ENCODE measurements around the gene SPINT4.
"Not testable (repeated sequence)": the region's sequence is repeated elsewhere in the genome, so short reads cannot be mapped to it uniquely, and the experiment has no call there.

Gene SPINT4

GRCh38 chr20:45685896-45686295, 36.3 kb upstream of the SPINT4 start:
- TF ChIP-seq CTCF (IDR thresholded peaks at IDR 0.05; ENCODE audit: insufficient read depth, low read length) (peak; percentile 2), GABPA (IDR thresholded peaks at IDR 0.05; ENCODE audit: low read depth) (no peak)
- no peak for DNase-seq (ENCODE audit: low read depth in 1 of 2, low spot score in 1 of 2)
- no peak overlapping the region for H3K27ac ChIP-seq (replicated peaks)
- no peaks in the 10 kb centered on the region for H3K27me3 ChIP-seq (ENCODE audit: insufficient read depth, poor library complexity, severe bottlenecking)
- no peak overlapping the region for H3K4me3 ChIP-seq (replicated peaks; ENCODE audit: insufficient read depth, low read length)

DNA sequence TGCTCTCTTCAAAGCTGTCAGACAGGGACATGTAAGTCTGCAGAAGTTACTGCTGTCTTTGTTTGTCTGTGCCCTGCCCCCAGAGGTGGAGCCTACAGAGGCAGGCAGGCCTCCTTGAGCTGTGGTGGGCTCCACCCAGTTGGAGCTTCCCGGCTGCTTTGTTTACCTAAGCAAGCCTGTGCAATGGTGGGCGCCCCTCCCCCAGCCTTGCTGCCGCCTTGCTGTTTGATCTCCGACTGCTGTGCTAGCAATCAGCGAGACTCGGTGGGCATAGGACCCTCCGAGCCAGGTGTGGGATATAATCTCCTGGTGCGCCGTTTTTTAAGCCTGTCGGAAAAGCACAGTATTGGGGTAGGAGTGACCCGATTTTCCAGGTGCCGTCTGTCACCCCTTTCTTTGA, 28.8 kb upstream of the SPINT4 start:
- H3K27me3 ChIP-seq (ENCODE audit: insufficient read depth, poor library complexity, severe bottlenecking); H3K27ac ChIP-seq (replicated peaks); DNase-seq (ENCODE audit: low read depth in 1 of 2, low spot score in 1 of 2); H3K4me3 ChIP-seq (replicated peaks; ENCODE audit: insufficient read depth, low read length): not testable (repeated sequence)

DNA sequence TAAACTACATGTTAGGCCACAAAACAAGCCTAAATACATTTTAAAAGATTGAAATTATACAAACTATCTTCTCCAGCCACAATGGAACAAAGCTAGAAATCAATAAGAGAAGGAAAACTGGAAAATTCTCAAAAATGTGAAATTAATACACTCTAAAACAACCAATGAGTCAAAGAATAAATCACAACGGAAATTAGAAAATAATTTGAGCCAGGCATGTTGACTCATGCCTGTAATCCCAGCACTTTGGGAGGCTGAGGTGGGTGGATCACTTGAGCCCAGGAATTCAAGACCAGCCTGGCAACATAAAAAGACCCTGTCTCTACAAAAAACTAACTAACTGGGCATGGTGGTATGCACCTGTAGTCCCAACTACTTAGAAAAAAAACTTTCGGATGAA, 26.7 kb upstream of the SPINT4 start:
- H3K4me3 ChIP-seq (replicated peaks; ENCODE audit: insufficient read depth, low read length): no peak overlapping the region
- H3K27me3 ChIP-seq (ENCODE audit: insufficient read depth, poor library complexity, severe bottlenecking): peaks cover 3% of the 10 kb centered on the region
- TF ChIP-seq SPI1 (IDR thresholded peaks at IDR 0.05; ENCODE audit: borderline replicate concordance, low read depth) (no peak), REST (IDR thresholded peaks at IDR 0.05; ENCODE audit: insufficient replicate concordance, low read depth) (no peak), POLR2AphosphoS5 (IDR thresholded peaks at IDR 0.05; ENCODE audit: low read depth) (no peak), GABPA (IDR thresholded peaks at IDR 0.05; ENCODE audit: low read depth) (no peak), CTCF (IDR thresholded peaks at IDR 0.05; ENCODE audit: insufficient read depth, low read length) (no peak)
- no peak for DNase-seq (ENCODE audit: low read depth in 1 of 2, low spot score in 1 of 2)
- no peak overlapping the region for H3K27ac ChIP-seq (replicated peaks)

DNA sequence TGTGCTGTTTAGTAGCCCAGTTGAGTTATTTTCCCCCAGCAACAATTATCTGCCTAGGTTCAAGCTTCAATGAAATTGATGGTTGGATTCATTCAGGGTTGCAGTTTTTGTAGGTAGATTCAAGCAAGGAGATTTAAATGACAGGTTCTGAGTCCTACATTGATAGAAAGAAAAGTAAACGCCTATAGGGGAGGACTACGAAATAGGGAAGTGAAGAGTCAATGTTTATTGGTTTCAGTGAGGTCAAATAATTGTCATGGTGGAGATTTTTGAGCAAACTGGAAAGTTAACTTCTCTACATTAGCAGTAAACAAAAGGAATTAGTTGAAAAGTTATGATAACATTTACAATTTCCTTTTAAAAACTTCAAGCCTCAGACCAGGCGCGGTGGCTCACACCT, 21.0 kb upstream of the SPINT4 start:
- no peak for DNase-seq (ENCODE audit: low read depth in 1 of 2, low spot score in 1 of 2)
- no peak overlapping the region for H3K27ac ChIP-seq (replicated peaks)

More for the DNA sequence above, 21.0 kb upstream of the SPINT4 start:
- Histone ChIP-seq H3K4me3 (replicated peaks; ENCODE audit: insufficient read depth, low read length) (no peak overlapping the region), H3K27me3 (ENCODE audit: insufficient read depth, poor library complexity, severe bottlenecking) (peaks cover 5% of the 10 kb centered on the region)
- TF ChIP-seq SPI1 (IDR thresholded peaks at IDR 0.05; ENCODE audit: borderline replicate concordance, low read depth) (peak; percentile 26; the same call in 1 of the 2 replicates), REST (IDR thresholded peaks at IDR 0.05; ENCODE audit: insufficient replicate concordance, low read depth) (no peak), POLR2AphosphoS5 (IDR thresholded peaks at IDR 0.05; ENCODE audit: low read depth) (no peak), CTCF (IDR thresholded peaks at IDR 0.05; ENCODE audit: insufficient read depth, low read length) (no peak)
